SK-N-MC (cell line): ENCODE measurements around the gene TAGLN3.

Experiments used
- EZH2 ChIP-seq: fragments of 200-600 bp; sonication (generic); IDR thresholded peaks from one replicate; pipeline ENCODE4 v1.6.1; 2017; ENCODE audit warnings: antibody characterized with exemption
- FOXP2 ChIP-seq: optimal IDR thresholded peaks from 2 replicates; pipeline ENCODE3; 2011; ENCODE audit warnings: mild to moderate bottlenecking, moderate library complexity; ENCODE audit not compliant: insufficient read depth; ENCODE audit errors: extremely low read length, control extremely low read depth
- POLR2AphosphoS5 ChIP-seq: IDR thresholded peaks from 2 replicates; pipeline ENCODE4 v1.6.1; 2012; ENCODE audit warnings: mild to moderate bottlenecking, low read depth, low read length, borderline replicate concordance

- no peak for TF ChIP-seq EZH2
- TF ChIP-seq FOXP2 = peak; percentile 8
- TF ChIP-seq POLR2AphosphoS5 = no peak
These were observed 44.3 kb upstream of the TAGLN3 start for GRCh38 chr3:111954228-111954990.
